ENCODE data around the gene OPRM1. TPM values are rescaled to one million over a fixed set of nuclear protein-coding genes. Genes with fewer than 3 reads are reported as not detected.

The OPRM1 gene
- total and polyA plus RNA-seq, 2 of the 8 experiments (the other 6 are each of a cell fraction or from before 2014, with no cell fraction given) = not detected

- H2BK5ac ChIP-seq (ENCODE audit: low read depth, low read length) = no peak overlapping the region
- 74% methylated on average over 1 of the region's 1 CpG; no CpG with 5 or more reads in 1 of the 2 experiments for WGBS, 2 experiments (ENCODE audit: extremely low coverage in 1 of 2, insufficient coverage in 1 of 2, insufficient read length in 1 of 2, insufficient replicate concordance in 2 of 2, low coverage in 1 of 2, low lambda C conversion rate in 2 of 2, missing lambda C conversion rate in 1 of 2)
- TF ChIP-seq JUND (IDR thresholded peaks at IDR 0.05; ENCODE audit: low read length) (no peak), RBBP5 (IDR thresholded peaks at IDR 0.05; ENCODE audit: borderline replicate concordance, low read depth, low read length) (no peak), TBP (IDR thresholded peaks at IDR 0.05; ENCODE audit: low read depth, low read length) (no peak), SIRT6 (IDR thresholded peaks at IDR 0.05; ENCODE audit: low read length) (no peak), RNF2 (IDR thresholded peaks at IDR 0.05; ENCODE audit: borderline replicate concordance, low read depth, low read length, missing control alignments, poor library complexity, severe bottlenecking) (no peak), MAFK (IDR thresholded peaks at IDR 0.05; ENCODE audit: low read depth, low read length) (no peak), SP1 (IDR thresholded peaks at IDR 0.05; ENCODE audit: low read depth, low read length) (no peak), CHD1 (IDR thresholded peaks at IDR 0.05; ENCODE audit: low read depth, low read length) (no peak), BRCA1 (IDR thresholded peaks at IDR 0.05; ENCODE audit: low read depth, low read length) (no peak), ASH2L (IDR thresholded peaks at IDR 0.05; ENCODE audit: low read length) (no peak), KDM1A (IDR thresholded peaks at IDR 0.05; ENCODE audit: borderline replicate concordance, low read length) (no peak), EP300 (IDR thresholded peaks at IDR 0.05; ENCODE audit: borderline replicate concordance in 1 of 2, low read depth in 2 of 2, low read length in 2 of 2) (no peak), BACH1 (IDR thresholded peaks at IDR 0.05; ENCODE audit: low read length) (no peak), CBX5 (IDR thresholded peaks at IDR 0.05; ENCODE audit: low read depth, low read length) (no peak), KDM4A (IDR thresholded peaks at IDR 0.05; ENCODE audit: low read depth, low read length, severe bottlenecking) (no peak), POLR2AphosphoS5 (IDR thresholded peaks at IDR 0.05; ENCODE audit: low read depth, low read length) (no peak)
Observed at GRCh38 chr6:154285826-154286225, 246.8 kb downstream of the OPRM1 start.

More at GRCh38 chr6:154285826-154286225, 246.8 kb downstream of the OPRM1 start:
- H3K4me1 ChIP-seq (replicated peaks in 1 of 4; ENCODE audit: control insufficient read depth in 3 of 4, insufficient read depth in 4 of 4, low read length in 3 of 4) = no peaks in the 10 kb centered on the region
- no peak overlapping the region for H2BK20ac ChIP-seq (ENCODE audit: low read length)
- H3K4ac ChIP-seq (replicated peaks; ENCODE audit: insufficient read length, low read depth, low read length) = no peak overlapping the region
- FAIRE-seq (no peak), DNase-seq (ENCODE audit: low read depth in 1 of 2, low spot score in 2 of 2) (no peak)
- no peak overlapping the region for H2BK15ac ChIP-seq (ENCODE audit: low read length)
- H3K56ac ChIP-seq (replicated peaks; ENCODE audit: insufficient read length, low read depth, low read length) = no peak overlapping the region
- H3K23ac ChIP-seq (ENCODE audit: insufficient read length) = no peak overlapping the region
- no peak overlapping the region for H2BK12ac ChIP-seq (ENCODE audit: low read depth, low read length)
- no peaks in the 10 kb centered on the region for H3K23me2 ChIP-seq (ENCODE audit: low read depth, low read length)
- H2AFZ ChIP-seq (ENCODE audit: low read length) = no peak overlapping the region
- H2AK5ac ChIP-seq (ENCODE audit: low read depth, low read length) = no peak overlapping the region
- ChIA-PET CTCF (ENCODE audit: partially characterized antibody) (no interaction called here), POLR2A (ENCODE audit: partially characterized antibody) (no interaction called here)
- no peak overlapping the region for H4K8ac ChIP-seq (ENCODE audit: extremely low read depth, insufficient read depth, low read length)
- no peaks in the 10 kb centered on the region for H3K27me3 ChIP-seq (replicated peaks in 1 of 4; ENCODE audit: control insufficient read depth in 3 of 4, extremely low read depth in 1 of 4, insufficient read depth in 3 of 4, low read length in 3 of 4)
- H3K79me2 ChIP-seq (ENCODE audit: control insufficient read depth in 1 of 2, insufficient read depth in 2 of 2, low read length in 2 of 2) = no peaks in the 10 kb centered on the region
- no peaks in the 10 kb centered on the region for H4K20me1 ChIP-seq (replicated peaks in 1 of 2; ENCODE audit: control insufficient read depth in 1 of 2, insufficient read depth in 2 of 2, low read length in 2 of 2)
- H3K18ac ChIP-seq (ENCODE audit: extremely low read depth, low read length) = no peak overlapping the region
- H3K27ac ChIP-seq (ENCODE audit: low read depth, low read length) = no peak overlapping the region
- H3K9me3 ChIP-seq (ENCODE audit: insufficient read depth in 2 of 2, low read depth in 1 of 2, low read length in 1 of 2) = no peaks in the 10 kb centered on the region; a peak in 1 of 4 replicates
- H3K79me1 ChIP-seq (ENCODE audit: low read depth, low read length) = no peaks in the 10 kb centered on the region
- no peak overlapping the region for H3K4me2 ChIP-seq (ENCODE audit: insufficient read depth in 1 of 2, low read depth in 2 of 2, low read length in 2 of 2)
- no peak overlapping the region for H2BK120ac ChIP-seq (replicated peaks; ENCODE audit: low read depth, low read length)
- H4K91ac ChIP-seq (replicated peaks; ENCODE audit: insufficient read length, low read length) = no peak overlapping the region
- no peak overlapping the region for H3K4me3 ChIP-seq (ENCODE audit: extremely low read depth in 1 of 4, insufficient read depth in 2 of 4, low read depth in 3 of 4, low read length in 4 of 4)
- H4K5ac ChIP-seq (ENCODE audit: insufficient read length, low read depth, low read length) = no peak overlapping the region
- H3K9ac ChIP-seq (replicated peaks in 1 of 4; ENCODE audit: extremely low read depth in 1 of 4, low read depth in 3 of 4, low read length in 3 of 4) = no peak overlapping the region
- H3K36me3 ChIP-seq (ENCODE audit: control insufficient read depth in 2 of 4, insufficient read depth in 4 of 4, low read length in 3 of 4) = no peaks in the 10 kb centered on the region
- H3K14ac ChIP-seq (ENCODE audit: insufficient read length) = no peak overlapping the region

All from H1 (cell line).